ENCODE measurements around the gene ZNF652.
"Not testable (repeated sequence)": the region's sequence is repeated elsewhere in the genome, so short reads cannot be mapped to it uniquely, and the experiment has no call there.

DNA sequence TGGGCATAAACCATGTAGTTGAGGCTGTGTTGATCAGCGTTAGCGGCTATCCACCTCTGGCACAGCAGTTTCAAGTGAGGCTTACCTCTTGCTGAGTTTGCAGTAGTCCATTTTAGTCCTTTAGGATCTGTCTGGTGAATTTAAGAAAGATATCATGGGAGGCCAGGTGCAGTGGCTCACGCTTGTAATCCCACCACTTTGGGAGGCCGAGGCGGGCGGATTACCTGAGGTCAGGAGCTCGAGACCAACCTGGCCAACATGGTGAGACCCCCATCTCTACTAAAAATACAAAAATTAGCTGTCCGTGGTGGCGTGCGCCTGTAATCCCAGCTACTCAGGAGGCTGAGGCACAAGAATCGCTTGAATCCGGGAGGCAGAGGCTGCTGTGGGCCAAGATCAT, 86.1 kb downstream of the ZNF652 start:
- TF ChIP-seq CTCF (conservative IDR thresholded peaks at IDR 0.05 in 1 of 2, IDR thresholded peaks at IDR 0.05 in 1 of 2; ENCODE audit: low read depth in 1 of 2, low read length in 2 of 2); EZH2 (IDR thresholded peaks at IDR 0.05; ENCODE audit: low read length, missing control alignments): not testable (repeated sequence)
